Stimulated activated memory B cell treated with anti-CD40 and anti-IgM and Interleukin-4, amounts not matched to agents 10 μg/mL and 1 μg/mL and 100 μg/mL, for 72 hours (primary cell): ENCODE results near the gene VOPP1.
"Not testable (repeated sequence)": the region's sequence is repeated elsewhere in the genome, so short reads cannot be mapped to it uniquely, and the experiment has no call there.

Experiments used
- ATAC-seq: fragments of 150-1000 bp; cut with Tn5 transposase; 2 replicates; pipeline ENCODE4 v1.10.0; 2021
- H3K27ac Mint-ChIP-seq: one replicate; pipeline ENCODE4 v1.8.0; 2022; ENCODE audit warnings: mild to moderate bottlenecking, mixed read lengths
- H3K27me3 Mint-ChIP-seq: one replicate; pipeline ENCODE4 v1.8.0; 2022; ENCODE audit warnings: mixed read lengths
- H3K36me3 Mint-ChIP-seq: one replicate; pipeline ENCODE4 v1.8.0; 2022; ENCODE audit warnings: mixed read lengths
- H3K4me1 Mint-ChIP-seq: one replicate; pipeline ENCODE4 v1.8.0; 2022; ENCODE audit warnings: mixed read lengths
- H3K4me3 Mint-ChIP-seq: one replicate; pipeline ENCODE4 v1.8.0; 2022; ENCODE audit warnings: mild to moderate bottlenecking, moderate library complexity, mixed read lengths
- H3K9me3 Mint-ChIP-seq: one replicate; pipeline ENCODE4 v1.8.0; 2022; ENCODE audit warnings: mixed read lengths

The VOPP1 gene

DNA sequence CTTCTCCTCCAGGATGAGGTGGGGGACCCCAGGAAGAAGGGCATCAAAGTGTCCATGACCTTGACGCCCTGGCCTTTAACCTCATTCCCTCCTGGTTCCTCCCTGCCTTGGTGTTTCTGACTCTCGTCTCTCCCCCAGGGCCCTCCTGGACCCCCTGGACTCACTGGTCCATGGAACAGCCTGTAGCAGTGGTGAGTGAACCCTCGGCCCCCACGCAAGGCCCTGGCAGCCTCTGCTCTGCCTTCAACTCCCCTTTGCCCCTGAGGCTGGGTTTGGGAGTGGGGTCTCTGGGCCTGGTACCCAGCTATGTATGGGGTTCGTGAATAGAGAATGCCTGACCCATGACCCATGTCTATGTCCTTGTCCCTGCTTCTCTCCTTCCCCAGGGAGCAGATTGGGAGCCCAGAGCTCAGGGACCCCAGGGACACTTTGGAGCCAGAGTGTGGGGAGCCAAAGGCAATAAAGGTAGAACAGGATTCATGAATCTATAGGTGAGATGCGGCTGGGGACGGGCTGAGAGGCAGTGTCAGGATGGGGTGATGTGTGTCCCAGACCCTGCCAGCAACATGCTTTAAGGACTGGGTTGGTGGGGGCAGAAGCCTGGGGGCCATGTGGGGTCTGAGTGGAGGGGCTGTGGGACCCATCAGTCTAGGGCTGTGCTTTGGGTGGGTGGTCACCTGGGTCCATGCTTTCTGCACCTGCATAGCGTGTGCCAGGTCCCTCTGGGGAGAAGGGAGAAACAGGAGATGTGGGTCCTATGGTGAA is 18.4 kb upstream of the VOPP1 start:
- Mint-ChIP-seq H3K9me3 (no peaks in the 10 kb centered on the region), H3K4me3 (no peak overlapping the region), H3K27me3 (no peaks in the 10 kb centered on the region), H3K36me3 (no peaks in the 10 kb centered on the region), H3K4me1 (peaks cover 63% of the 10 kb centered on the region), H3K27ac (peak overlapping the region; percentile 34)
- no peak for ATAC-seq

DNA sequence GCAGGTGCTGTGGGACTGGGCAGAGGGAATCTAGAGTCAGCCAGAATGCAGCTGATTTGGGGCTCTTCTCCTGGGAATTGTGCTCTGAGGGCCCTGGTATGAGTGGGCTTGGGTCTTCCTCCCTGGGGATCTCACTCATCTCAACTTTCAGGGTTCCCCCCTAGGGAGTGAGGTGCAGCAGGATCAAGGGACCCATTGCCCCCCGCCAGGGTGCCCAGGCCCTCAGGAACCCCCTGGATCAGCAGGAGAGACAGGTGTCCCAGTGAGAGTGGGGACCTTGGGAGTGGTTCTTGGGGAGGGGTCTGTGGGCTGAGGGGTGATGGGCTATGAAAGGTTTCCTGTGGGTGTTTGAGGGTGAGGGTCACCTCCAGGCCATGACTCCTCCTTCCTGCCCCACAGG is 17.6 kb upstream of the VOPP1 start:
- no peaks in the 10 kb centered on the region for H3K36me3 Mint-ChIP-seq
- H3K27me3 Mint-ChIP-seq, result no peaks in the 10 kb centered on the region
- H3K27ac Mint-ChIP-seq, result peak overlapping the region; percentile 34
- no peak overlapping the region for H3K4me3 Mint-ChIP-seq
- H3K4me1 Mint-ChIP-seq, result peaks cover 68% of the 10 kb centered on the region
- ATAC-seq, result no peak
- no peaks in the 10 kb centered on the region for H3K9me3 Mint-ChIP-seq

GRCh38 chr7:55588976-55589604 is 16.8 kb upstream of the VOPP1 start:
- Mint-ChIP-seq H3K4me1 (peaks cover 68% of the 10 kb centered on the region), H3K4me3 (no peak overlapping the region), H3K36me3 (no peaks in the 10 kb centered on the region), H3K27me3 (no peaks in the 10 kb centered on the region), H3K27ac (peak overlapping the region; percentile 34), H3K9me3 (no peaks in the 10 kb centered on the region)
- ATAC-seq, result peak; percentile 72

DNA sequence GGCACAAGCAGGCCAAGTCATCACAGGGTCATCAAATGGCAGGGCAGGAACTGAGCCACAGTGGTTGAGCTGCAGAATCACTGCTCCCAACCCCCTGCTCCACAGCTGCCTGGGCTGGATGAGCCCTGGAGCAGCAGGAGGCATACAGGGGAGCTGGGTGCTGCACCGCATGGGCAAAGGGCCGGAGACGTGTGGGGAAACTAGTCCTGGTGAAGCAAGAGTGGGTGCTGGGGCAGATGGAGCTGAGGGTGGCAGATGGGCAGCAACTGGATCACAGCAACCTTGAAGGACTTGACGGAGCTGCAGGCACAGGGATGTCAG is 16.0 kb upstream of the VOPP1 start:
- H3K27me3 Mint-ChIP-seq, result no peaks in the 10 kb centered on the region
- no peaks in the 10 kb centered on the region for H3K9me3 Mint-ChIP-seq
- peaks cover 64% of the 10 kb centered on the region for H3K4me1 Mint-ChIP-seq
- no peak for ATAC-seq
- H3K4me3 Mint-ChIP-seq, result no peak overlapping the region
- peak overlapping the region; percentile 34 for H3K27ac Mint-ChIP-seq
- no peaks in the 10 kb centered on the region for H3K36me3 Mint-ChIP-seq

DNA sequence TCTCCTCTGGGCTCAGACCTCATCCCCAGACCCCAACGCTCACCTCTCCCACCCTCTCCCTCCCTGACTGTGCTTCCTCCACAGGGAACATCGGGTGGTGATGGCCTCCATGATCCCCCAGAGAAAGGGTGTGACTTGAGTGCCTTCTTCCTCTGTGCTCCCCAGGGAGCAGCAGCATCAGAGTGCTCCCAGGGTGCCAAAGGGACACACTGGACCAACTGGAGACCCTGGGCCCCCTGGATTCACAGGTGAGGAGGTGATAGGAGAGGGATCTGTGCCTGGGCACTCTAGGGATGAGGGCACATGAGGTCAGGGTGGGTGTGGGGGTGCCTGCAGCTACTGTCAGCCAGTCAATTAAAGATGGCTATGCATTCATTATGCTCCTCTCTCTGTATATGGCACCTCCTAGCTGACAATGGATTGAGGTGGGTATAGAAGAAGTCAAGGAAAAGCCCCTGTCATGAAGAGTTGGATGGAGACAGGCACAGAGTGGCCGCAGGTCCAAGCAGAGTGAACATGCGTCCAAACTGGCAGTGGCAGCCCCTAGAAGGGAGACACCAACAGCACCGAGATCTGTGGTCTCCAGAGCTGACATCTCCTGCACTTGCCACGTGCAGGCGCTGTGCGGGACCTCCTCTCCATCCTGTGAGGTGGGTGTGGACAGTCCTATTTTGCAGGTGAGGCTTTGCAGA is 15.5 kb upstream of the VOPP1 start:
- peak overlapping the region; percentile 34 for H3K27ac Mint-ChIP-seq
- H3K27me3 Mint-ChIP-seq, result no peaks in the 10 kb centered on the region
- no peaks in the 10 kb centered on the region for H3K36me3 Mint-ChIP-seq
- H3K4me1 Mint-ChIP-seq, result peaks cover 59% of the 10 kb centered on the region
- H3K4me3 Mint-ChIP-seq, result no peak overlapping the region
- ATAC-seq, result no peak
- H3K9me3 Mint-ChIP-seq, result no peaks in the 10 kb centered on the region

GRCh38 chr7:55582656-55583055 is 10.4 kb upstream of the VOPP1 start:
- H3K27me3 Mint-ChIP-seq, H3K4me3 Mint-ChIP-seq, H3K27ac Mint-ChIP-seq, ATAC-seq, H3K9me3 Mint-ChIP-seq, H3K36me3 Mint-ChIP-seq: not testable (repeated sequence)
- H3K4me1 Mint-ChIP-seq, result peaks cover 18% of the 10 kb centered on the region

GRCh38 chr7:55576753-55577152 is 4.5 kb upstream of the VOPP1 start:
- Mint-ChIP-seq H3K36me3 (no peaks in the 10 kb centered on the region), H3K9me3 (no peaks in the 10 kb centered on the region), H3K27me3 (no peaks in the 10 kb centered on the region), H3K27ac (no peak overlapping the region), H3K4me3 (no peak overlapping the region), H3K4me1 (peaks cover 24% of the 10 kb centered on the region)
- ATAC-seq, result no peak

DNA sequence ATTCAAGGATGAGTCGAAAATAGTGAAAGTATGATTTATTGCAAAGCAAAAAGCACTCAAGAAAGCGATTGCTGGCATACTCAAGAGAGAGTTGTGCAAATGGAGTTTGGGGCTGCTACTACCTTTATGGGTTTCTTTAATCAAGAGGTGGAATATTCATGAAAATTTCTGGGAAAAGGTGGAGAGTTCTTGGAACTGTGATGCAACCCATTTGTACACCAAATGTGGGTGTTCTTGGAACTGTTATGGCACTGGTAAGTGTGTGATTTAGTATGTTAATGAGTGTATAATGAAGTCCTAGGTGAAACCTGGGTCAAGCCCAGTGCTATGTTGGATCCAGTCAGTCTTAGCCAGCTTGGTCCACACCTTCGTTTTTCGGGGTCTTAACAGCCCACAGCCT is 3.4 kb upstream of the VOPP1 start:
- ATAC-seq, result no peak
- Mint-ChIP-seq H3K9me3 (no peaks in the 10 kb centered on the region), H3K36me3 (no peaks in the 10 kb centered on the region), H3K4me3 (no peak overlapping the region), H3K27ac (no peak overlapping the region), H3K27me3 (no peaks in the 10 kb centered on the region), H3K4me1 (peaks cover 21% of the 10 kb centered on the region)

GRCh38 chr7:55575098-55575497 is 2.8 kb upstream of the VOPP1 start:
- Mint-ChIP-seq H3K9me3 (no peaks in the 10 kb centered on the region), H3K4me1 (peaks cover 26% of the 10 kb centered on the region), H3K27me3 (no peaks in the 10 kb centered on the region), H3K27ac (no peak overlapping the region), H3K36me3 (peaks cover 6% of the 10 kb centered on the region), H3K4me3 (no peak overlapping the region)
- ATAC-seq, result no peak

DNA sequence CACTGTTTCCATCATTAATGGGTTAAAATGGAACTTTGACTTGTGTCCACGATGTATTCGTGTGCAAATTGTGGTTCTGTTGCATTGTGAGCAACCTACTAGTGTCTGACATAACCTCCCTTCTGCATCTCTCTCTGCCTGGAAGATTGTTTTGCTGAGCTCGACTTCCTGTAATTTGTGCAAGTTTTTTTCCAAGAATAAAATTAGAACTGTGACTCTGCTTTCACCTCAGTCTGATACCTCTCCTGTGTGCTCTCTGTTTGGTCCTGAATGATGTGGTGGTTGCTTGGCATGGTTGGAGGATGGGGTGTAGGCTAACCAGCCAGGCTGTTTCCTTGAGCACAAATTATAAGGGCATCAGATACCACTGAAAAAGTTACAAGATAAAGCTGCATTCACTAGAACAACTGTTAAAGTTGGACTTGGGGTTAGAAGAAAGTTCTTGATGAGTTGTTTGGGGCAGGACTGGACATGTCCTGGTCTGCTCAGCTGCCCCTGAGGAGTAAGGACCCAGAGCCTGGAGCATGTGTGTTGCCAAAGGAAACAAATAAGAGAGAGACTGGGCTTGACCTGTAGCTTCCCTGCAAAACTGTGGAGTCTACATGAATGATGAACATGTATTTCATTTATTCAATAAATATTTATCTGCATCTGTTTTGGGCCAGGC is 1.9 kb upstream of the VOPP1 start:
- Mint-ChIP-seq H3K27ac (peak overlapping the region; percentile 66), H3K36me3 (peaks cover 6% of the 10 kb centered on the region), H3K4me1 (peaks cover 35% of the 10 kb centered on the region), H3K4me3 (peak overlapping the region; percentile 62), H3K9me3 (no peaks in the 10 kb centered on the region), H3K27me3 (no peaks in the 10 kb centered on the region)
- no peak for ATAC-seq

GRCh38 chr7:55573234-55573900 is 1.1 kb upstream of the VOPP1 start:
- Mint-ChIP-seq H3K27me3 (no peaks in the 10 kb centered on the region), H3K27ac (peak overlapping the region; percentile 66), H3K4me3 (peak overlapping the region; percentile 81), H3K36me3 (peaks cover 10% of the 10 kb centered on the region), H3K4me1 (peaks cover 43% of the 10 kb centered on the region), H3K9me3 (no peaks in the 10 kb centered on the region)
- no peak for ATAC-seq

DNA sequence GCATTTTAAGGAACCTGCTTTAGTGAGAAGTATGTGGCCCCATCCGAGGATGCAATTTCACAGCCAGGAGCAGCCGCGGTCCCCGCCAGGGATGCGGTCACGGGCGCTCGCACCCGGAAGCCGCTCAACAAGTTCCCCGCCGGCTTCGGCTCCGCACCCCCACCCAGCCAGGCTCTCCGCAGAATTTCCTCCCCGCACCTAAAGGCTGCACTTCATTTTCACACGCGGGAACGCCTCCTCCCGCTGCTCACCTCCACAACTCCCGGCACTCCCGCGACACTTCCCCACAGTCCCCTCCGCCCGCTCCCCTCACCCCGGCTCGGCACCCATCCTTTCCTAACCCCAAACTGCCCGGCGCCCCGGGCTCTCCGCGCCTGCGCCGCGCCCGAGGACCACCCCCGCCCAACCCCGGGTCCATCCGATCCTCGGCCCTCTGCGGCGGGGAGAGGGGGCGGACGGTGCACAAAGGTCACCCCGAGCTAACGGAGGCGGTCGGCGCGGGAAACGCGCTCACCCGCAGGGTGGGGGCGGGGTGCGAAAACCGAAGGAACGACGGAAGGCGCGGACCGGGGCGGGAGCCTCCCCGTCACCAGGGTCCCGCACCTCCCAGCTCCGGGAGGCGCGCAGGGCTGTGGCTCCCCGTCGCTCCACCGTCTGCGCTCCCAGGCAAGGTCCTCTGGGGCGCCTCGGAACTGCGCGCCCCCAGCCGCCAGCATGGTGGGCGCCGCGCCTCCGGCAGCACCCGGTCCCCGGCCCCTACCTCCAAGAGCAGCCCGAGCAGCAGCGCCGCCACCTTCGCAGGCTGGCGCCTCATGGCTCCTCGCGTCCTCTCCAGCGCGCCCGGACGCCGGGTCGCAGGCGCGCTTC is 558 bp downstream of the VOPP1 start:
- peak; percentile 58 for ATAC-seq
- Mint-ChIP-seq H3K9me3 (no peaks in the 10 kb centered on the region), H3K36me3 (peaks cover 26% of the 10 kb centered on the region), H3K27me3 (no peaks in the 10 kb centered on the region), H3K4me3 (peak overlapping the region; percentile 96), H3K27ac (peak overlapping the region; percentile 92), H3K4me1 (peaks cover 59% of the 10 kb centered on the region)

DNA sequence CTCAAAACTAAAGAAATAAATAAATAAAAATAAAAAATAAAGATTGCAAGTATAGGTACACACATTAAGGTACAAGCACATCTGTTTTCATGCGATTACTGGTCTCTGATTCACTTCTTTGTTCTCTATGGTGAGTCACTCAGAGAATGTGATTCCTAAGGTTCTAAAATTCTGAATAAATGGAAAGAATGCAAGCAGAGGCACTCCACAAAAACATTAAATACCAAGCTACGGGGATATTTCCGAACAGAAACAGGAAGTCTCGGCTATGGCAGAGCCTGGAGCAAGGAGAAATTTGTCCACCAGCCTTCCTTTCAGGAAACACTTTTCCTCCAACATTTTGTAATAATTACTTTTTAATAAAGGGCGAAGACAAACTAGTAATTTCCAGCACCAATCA is 1.4 kb downstream of the VOPP1 start:
- Mint-ChIP-seq H3K27me3 (no peaks in the 10 kb centered on the region), H3K4me3 (peak overlapping the region; percentile 96), H3K4me1 (peaks cover 67% of the 10 kb centered on the region), H3K36me3 (peaks cover 29% of the 10 kb centered on the region), H3K27ac (peak overlapping the region; percentile 92), H3K9me3 (no peaks in the 10 kb centered on the region)
- ATAC-seq, result no peak

DNA sequence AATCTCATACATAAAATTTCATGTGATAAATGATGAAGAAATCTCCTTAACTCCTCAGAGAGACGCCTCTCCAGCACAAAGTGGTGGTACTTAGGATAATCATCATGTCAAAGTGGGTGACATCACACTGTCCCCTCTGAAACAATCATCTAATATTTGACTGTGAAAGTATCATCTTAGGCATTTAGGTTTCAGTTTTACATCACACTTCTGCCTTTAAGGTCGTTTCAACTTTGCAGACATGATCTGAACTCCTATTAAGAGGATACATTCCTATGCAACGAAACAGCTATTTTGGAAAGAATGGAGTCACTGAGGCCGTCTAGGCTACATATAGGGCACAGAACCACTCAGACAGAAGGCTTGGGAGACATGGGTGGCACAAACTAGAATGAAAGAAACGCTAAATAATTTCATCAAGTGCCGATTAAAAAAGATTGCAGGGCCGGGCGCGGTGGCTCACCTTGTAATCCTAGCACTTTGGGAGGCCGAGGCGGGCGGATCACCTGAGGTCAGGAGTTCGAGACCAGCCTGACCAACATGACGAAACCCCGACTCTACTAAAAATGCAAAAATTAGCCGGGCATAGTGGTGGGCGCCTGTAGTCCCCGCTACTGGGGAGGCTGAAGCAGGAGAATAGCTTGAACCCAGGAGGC is 2.0 kb downstream of the VOPP1 start:
- no peaks in the 10 kb centered on the region for H3K9me3 Mint-ChIP-seq
- ATAC-seq, result peak; percentile 48
- peaks cover 34% of the 10 kb centered on the region for H3K36me3 Mint-ChIP-seq
- peak overlapping the region; percentile 96 for H3K4me3 Mint-ChIP-seq
- H3K27ac Mint-ChIP-seq, result peak overlapping the region; percentile 92
- H3K27me3 Mint-ChIP-seq, result no peaks in the 10 kb centered on the region
- peaks cover 73% of the 10 kb centered on the region for H3K4me1 Mint-ChIP-seq
